ENCODE results near the gene DCAF7.

The DCAF7 gene

GRCh38 chr17:63635787-63636186 is 85.5 kb downstream of the DCAF7 start:
- no peak overlapping the region for H3K4me3 ChIP-seq (ENCODE audit: low read depth, low read length)
- ChIA-PET CTCF (interaction anchor here (1.0 to 3.8 kb wide), 2 partner anchors 11 to 24 kb away, joined by 3 to 18 read pairs; no protein-coding TSS in a partner anchor), POLR2A (no interaction called here)
- TF ChIP-seq CTCF (IDR thresholded peaks at IDR 0.05; ENCODE audit: insufficient read depth, low read length, missing control alignments): no peak
- no peak for DNase-seq (ENCODE audit: low read depth, low spot score)

- POLR2A ChIA-PET: no interaction called here
- CTCF ChIA-PET: interaction anchor here (1.0 to 4.9 kb wide), 2 partner anchors 13 to 27 kb away, joined by 3 to 15 read pairs; no protein-coding TSS in a partner anchor
- no peak for DNase-seq (ENCODE audit: low read depth, low spot score)
- no peak for TF ChIP-seq CTCF (IDR thresholded peaks at IDR 0.05; ENCODE audit: insufficient read depth, low read length, missing control alignments)
- H3K4me3 ChIP-seq (ENCODE audit: low read depth, low read length): no peak overlapping the region
Observed at GRCh38 chr17:63639125-63639524, 88.8 kb downstream of the DCAF7 start.

GRCh38 chr17:63640038-63640437 is 89.8 kb downstream of the DCAF7 start:
- CTCF ChIA-PET: interaction anchor here (1.0 to 4.9 kb wide), 4 partner anchors 9 to 214 kb away, joined by 3 to 15 read pairs (median 4); no protein-coding TSS in a partner anchor
- H3K4me3 ChIP-seq (ENCODE audit: low read depth, low read length): no peak overlapping the region
- POLR2A ChIA-PET: no interaction called here
- DNase-seq (ENCODE audit: low read depth, low spot score): no peak
- TF ChIP-seq CTCF (IDR thresholded peaks at IDR 0.05; ENCODE audit: insufficient read depth, low read length, missing control alignments): no peak

- ChIA-PET POLR2A (no interaction called here), CTCF (no interaction called here)
- no peak for TF ChIP-seq CTCF (IDR thresholded peaks at IDR 0.05; ENCODE audit: insufficient read depth, low read length, missing control alignments)
- H3K4me3 ChIP-seq (ENCODE audit: low read depth, low read length): no peak overlapping the region
- DNase-seq (ENCODE audit: low read depth, low spot score): no peak
Observed at GRCh38 chr17:63641692-63642448, 91.6 kb downstream of the DCAF7 start.

Measured in AG04449 (cell line).